ENCODE data around the gene ROR1. TPM values are rescaled to one million over a fixed set of nuclear protein-coding genes. Genes with fewer than 3 reads are reported as not detected.
"Not testable (repeated sequence)": the region's sequence is repeated elsewhere in the genome, so short reads cannot be mapped to it uniquely, and the experiment has no call there.

ROR1 gene
- total RNA-seq, 1 donor from 2014 or later, result 13.1 TPM

- no peak for DNase-seq (ENCODE audit: low spot score)
Measured at GRCh38 chr1:63758791-63759190, 15.0 kb upstream of the ROR1 start.

- DNase-seq (ENCODE audit: low spot score), result no peak
Measured at GRCh38 chr1:63759778-63760177, 14.0 kb upstream of the ROR1 start.

- no peak for DNase-seq (ENCODE audit: low spot score)
Measured at GRCh38 chr1:63770381-63770780, 3.4 kb upstream of the ROR1 start.

GRCh38 chr1:63772201-63772600 lies 1.6 kb upstream of the ROR1 start:
- no peak for DNase-seq (ENCODE audit: low spot score)

- no peak for DNase-seq (ENCODE audit: low spot score)
Measured at GRCh38 chr1:63772876-63773275, 941 bp upstream of the ROR1 start.

GRCh38 chr1:63773496-63773814 lies 362 bp upstream of the ROR1 start:
- no peak for DNase-seq (ENCODE audit: low spot score)

GRCh38 chr1:63774617-63775417 lies 1.0 kb downstream of the ROR1 start:
- DNase-seq (ENCODE audit: low spot score), result no peak

- no peak for DNase-seq (ENCODE audit: low spot score)
Measured at GRCh38 chr1:63775418-63776127, 1.8 kb downstream of the ROR1 start.

- no peak for DNase-seq (ENCODE audit: low spot score)
Measured at GRCh38 chr1:63777286-63777685, 3.5 kb downstream of the ROR1 start.

GRCh38 chr1:63777965-63778880 lies 4.4 kb downstream of the ROR1 start:
- no peak for DNase-seq (ENCODE audit: low spot score)

GRCh38 chr1:63779338-63780211 lies 5.8 kb downstream of the ROR1 start:
- DNase-seq (ENCODE audit: low spot score), result no peak

- no peak for DNase-seq (ENCODE audit: low spot score)
Measured at GRCh38 chr1:63780565-63780964, 6.7 kb downstream of the ROR1 start.

- DNase-seq (ENCODE audit: low spot score), result no peak
Measured at GRCh38 chr1:63782982-63783381, 9.2 kb downstream of the ROR1 start.

- DNase-seq (ENCODE audit: low spot score), result no peak
Measured at GRCh38 chr1:63784083-63784482, 10.3 kb downstream of the ROR1 start.

- DNase-seq (ENCODE audit: low spot score), result no peak
Measured at GRCh38 chr1:63784489-63785390, 10.9 kb downstream of the ROR1 start.

GRCh38 chr1:63787270-63787669 lies 13.5 kb downstream of the ROR1 start:
- DNase-seq (ENCODE audit: low spot score), result not testable (repeated sequence)

- DNase-seq (ENCODE audit: low spot score), result no peak
Measured at GRCh38 chr1:63787875-63788274, 14.1 kb downstream of the ROR1 start.

GRCh38 chr1:63789856-63790605 lies 16.2 kb downstream of the ROR1 start:
- DNase-seq (ENCODE audit: low spot score), result no peak

GRCh38 chr1:63790989-63791388 lies 17.2 kb downstream of the ROR1 start:
- DNase-seq (ENCODE audit: low spot score), result no peak

- DNase-seq (ENCODE audit: low spot score), result no peak
Measured at GRCh38 chr1:63792152-63792551, 18.3 kb downstream of the ROR1 start.
